ENCODE measurements around the gene GNE. TPM values are rescaled to one million over a fixed set of nuclear protein-coding genes. Genes with fewer than 3 reads are reported as not detected.

GNE gene
- polyA plus RNA-seq, 1 donor: 11.4 TPM

DNA sequence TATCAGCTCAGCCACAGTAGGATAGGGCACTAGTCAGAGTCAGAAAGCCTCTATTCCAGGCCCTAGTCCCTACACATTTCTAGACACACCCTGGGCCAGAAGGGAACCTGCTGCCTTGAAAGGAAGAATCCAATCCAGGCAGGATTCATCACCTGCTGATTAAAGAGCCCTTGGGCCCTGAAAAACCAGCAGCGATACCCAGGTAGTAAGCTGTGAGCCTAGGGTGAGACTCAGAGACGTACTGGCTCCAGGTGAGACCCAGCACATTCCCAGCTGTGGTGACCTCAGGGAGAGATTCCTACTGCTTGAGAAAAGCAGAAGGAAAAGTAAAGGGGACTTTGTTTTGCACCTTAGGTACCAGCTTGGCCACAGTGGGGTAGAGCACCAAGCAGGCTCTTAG, 84.4 kb downstream of the GNE start:
- Histone ChIP-seq H3K4me1 (ENCODE audit: control insufficient read depth, insufficient read depth, low read length) (no peaks in the 10 kb centered on the region), H3K9me3 (ENCODE audit: control insufficient read depth, low read depth, low read length) (no peaks in the 10 kb centered on the region), H3K27me3 (ENCODE audit: control insufficient read depth, insufficient read depth, low read length) (no peaks in the 10 kb centered on the region), H3K36me3 (ENCODE audit: control insufficient read depth, insufficient read depth, low read length) (no peaks in the 10 kb centered on the region), H3K4me3 (ENCODE audit: low read length) (no peak overlapping the region), H3K27ac (ENCODE audit: low read length) (no peak overlapping the region)
- DNase-seq: no peak
- no CpG with 5 or more reads among the region's 2 CpGs for WGBS (ENCODE audit: insufficient coverage, low lambda C conversion rate)

DNA sequence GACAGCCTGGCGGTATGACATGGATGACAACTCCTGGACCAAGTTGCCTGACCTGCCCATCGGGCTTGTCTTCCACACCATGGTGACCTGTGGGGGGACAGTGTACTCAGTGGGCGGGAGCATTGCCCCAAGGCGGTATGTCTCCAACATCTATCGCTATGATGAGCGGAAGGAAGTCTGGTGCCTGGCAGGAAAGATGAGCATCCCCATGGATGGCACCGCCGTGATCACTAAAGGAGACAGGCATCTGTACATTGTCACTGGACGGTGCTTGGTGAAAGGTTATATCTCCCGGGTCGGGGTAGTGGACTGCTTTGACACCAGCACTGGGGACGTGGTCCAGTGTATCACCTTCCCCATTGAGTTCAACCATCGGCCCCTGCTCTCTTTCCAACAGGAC, 87.7 kb downstream of the GNE start:
- Histone ChIP-seq H3K36me3 (ENCODE audit: control insufficient read depth, insufficient read depth, low read length) (no peaks in the 10 kb centered on the region), H3K4me1 (ENCODE audit: control insufficient read depth, insufficient read depth, low read length) (peaks cover 3% of the 10 kb centered on the region), H3K27me3 (ENCODE audit: control insufficient read depth, insufficient read depth, low read length) (peaks cover 2% of the 10 kb centered on the region), H3K9me3 (ENCODE audit: control insufficient read depth, low read depth, low read length) (no peaks in the 10 kb centered on the region), H3K27ac (ENCODE audit: low read length) (no peak overlapping the region), H3K4me3 (ENCODE audit: low read length) (no peak overlapping the region)
- DNase-seq: no peak
- 100% methylated on average over 3 of the region's 13 CpGs for WGBS (ENCODE audit: insufficient coverage, low lambda C conversion rate)

DNA sequence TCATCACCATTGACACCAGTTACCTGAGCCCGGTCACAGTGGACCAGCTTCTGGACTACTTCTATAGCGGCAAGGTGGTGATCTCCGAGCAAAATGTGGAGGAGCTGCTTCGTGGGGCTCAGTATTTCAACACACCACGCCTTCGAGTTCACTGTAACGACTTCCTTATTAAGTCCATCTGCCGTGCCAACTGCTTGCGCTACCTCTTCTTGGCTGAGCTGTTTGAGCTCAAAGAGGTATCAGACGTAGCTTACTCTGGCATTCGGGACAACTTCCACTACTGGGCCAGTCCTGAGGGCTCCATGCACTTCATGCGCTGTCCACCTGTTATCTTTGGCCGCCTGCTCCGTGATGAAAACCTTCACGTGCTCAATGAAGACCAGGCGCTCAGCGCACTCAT, 88.5 kb downstream of the GNE start:
- no peak for DNase-seq
- Histone ChIP-seq H3K4me3 (ENCODE audit: low read length) (no peak overlapping the region), H3K36me3 (ENCODE audit: control insufficient read depth, insufficient read depth, low read length) (no peaks in the 10 kb centered on the region), H3K27me3 (ENCODE audit: control insufficient read depth, insufficient read depth, low read length) (peaks cover 2% of the 10 kb centered on the region), H3K4me1 (ENCODE audit: control insufficient read depth, insufficient read depth, low read length) (peaks cover 3% of the 10 kb centered on the region), H3K9me3 (ENCODE audit: control insufficient read depth, low read depth, low read length) (no peaks in the 10 kb centered on the region), H3K27ac (ENCODE audit: low read length) (no peak overlapping the region)
- WGBS (ENCODE audit: insufficient coverage, low lambda C conversion rate): 80% methylated on average over 1 of the region's 17 CpGs

DNA sequence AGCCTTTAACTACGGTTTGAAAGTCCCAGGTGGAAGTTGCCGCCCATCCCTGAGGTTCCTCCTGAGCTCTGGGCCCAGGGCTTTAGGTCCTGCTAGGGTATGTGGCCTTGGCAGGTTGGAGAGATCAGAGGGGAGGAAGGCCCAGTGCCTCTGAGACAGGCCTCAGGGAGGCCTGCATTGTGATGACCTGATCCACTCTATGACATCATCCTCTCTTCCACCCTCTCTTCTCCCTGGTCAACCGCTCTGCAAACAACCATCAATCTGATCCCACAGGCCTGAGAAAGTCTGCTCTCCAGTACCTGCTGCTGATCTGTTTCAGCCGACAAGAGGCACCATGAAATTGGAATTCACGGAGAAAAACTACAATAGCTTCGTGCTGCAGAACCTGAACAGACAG, 89.1 kb downstream of the GNE start, which contains the start of gene CCIN:
Gene CCIN, plus strand, starts transcription at position 223 of the 400 bp plus-strand sequence. Its CDS starts 115 bp downstream, at position 338.
- peaks cover 2% of the 10 kb centered on the region for H3K27me3 ChIP-seq (ENCODE audit: control insufficient read depth, insufficient read depth, low read length)
- no peak within 1 kb of the TSS for H3K27ac ChIP-seq (ENCODE audit: low read length)
- no peak for DNase-seq
- no peaks in the 10 kb centered on the region for H3K36me3 ChIP-seq (ENCODE audit: control insufficient read depth, insufficient read depth, low read length)
- peaks cover 3% of the 10 kb centered on the region for H3K4me1 ChIP-seq (ENCODE audit: control insufficient read depth, insufficient read depth, low read length)
- no CpG with 5 or more reads among the region's 6 CpGs for WGBS (ENCODE audit: insufficient coverage, low lambda C conversion rate)
- no peak within 1 kb of the TSS for H3K4me3 ChIP-seq (ENCODE audit: low read length)
- no peaks in the 10 kb centered on the region for H3K9me3 ChIP-seq (ENCODE audit: control insufficient read depth, low read depth, low read length)

DNA sequence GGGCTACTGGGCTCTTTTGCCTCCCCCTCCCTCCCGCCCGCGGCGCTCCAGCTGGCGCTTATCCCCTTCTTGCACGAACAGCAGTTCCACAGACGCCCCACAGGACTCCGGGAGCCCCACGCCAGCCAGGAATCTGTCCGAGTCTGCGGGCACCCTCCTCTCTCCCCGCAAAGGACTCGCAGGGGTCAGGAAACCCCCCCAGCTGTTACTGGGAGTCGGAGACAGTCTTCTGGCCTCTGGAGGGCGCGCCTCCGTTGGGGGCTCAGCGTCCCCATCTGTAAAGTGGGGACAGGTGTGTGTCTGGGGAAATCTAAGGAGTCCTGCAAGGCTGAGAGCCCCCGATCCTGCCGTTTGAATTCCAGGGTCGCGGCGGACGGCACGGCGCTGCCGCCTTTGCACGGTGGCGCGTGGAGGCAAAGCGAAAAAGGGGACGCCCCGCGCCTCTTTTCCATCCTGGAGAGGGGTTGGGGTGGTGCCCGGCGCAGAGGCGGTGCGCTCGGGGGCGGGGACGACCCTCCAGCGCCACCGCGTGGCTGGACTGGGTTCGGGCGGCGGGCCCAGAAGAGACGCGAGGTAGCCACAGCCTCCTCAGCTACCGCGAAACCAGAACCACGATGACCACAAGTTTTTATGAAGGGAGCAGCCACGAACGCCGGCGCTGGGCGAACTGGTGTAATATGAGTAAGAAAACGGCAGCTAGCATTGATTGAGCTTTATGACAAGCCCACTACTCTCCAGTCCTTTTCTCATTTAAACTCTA, 91.9 kb downstream of the GNE start:
- WGBS (ENCODE audit: insufficient coverage, low lambda C conversion rate): no CpG with 5 or more reads among the region's 58 CpGs
- Histone ChIP-seq H3K27ac (ENCODE audit: low read length) (no peak overlapping the region), H3K9me3 (ENCODE audit: control insufficient read depth, low read depth, low read length) (no peaks in the 10 kb centered on the region), H3K4me3 (ENCODE audit: low read length) (peak overlapping the region; percentile 41), H3K4me1 (ENCODE audit: control insufficient read depth, insufficient read depth, low read length) (peaks cover 11% of the 10 kb centered on the region), H3K27me3 (ENCODE audit: control insufficient read depth, insufficient read depth, low read length) (peaks cover 2% of the 10 kb centered on the region), H3K36me3 (ENCODE audit: control insufficient read depth, insufficient read depth, low read length) (no peaks in the 10 kb centered on the region)
- peak; percentile 56 to 67 for DNase-seq

DNA sequence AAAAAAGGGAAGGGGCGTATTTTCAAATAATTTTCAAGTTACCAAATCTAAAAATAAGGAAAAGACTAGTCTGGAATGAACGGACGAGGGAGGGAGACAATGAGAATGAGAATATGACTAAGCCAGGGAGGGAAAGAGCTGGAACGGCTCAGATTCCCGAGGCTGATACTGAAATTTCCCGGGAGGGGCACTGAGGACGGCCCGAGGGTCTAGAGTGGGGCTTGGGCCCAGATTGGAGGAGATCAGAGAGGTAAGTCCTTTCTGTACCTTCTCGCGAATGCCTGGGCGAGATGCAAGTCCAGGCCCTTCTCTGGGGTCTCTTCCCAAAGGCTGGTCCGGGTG, 92.5 kb downstream of the GNE start:
- H3K4me1 ChIP-seq (ENCODE audit: control insufficient read depth, insufficient read depth, low read length): peaks cover 11% of the 10 kb centered on the region
- DNase-seq: no peak
- H3K27ac ChIP-seq (ENCODE audit: low read length): no peak overlapping the region
- no peaks in the 10 kb centered on the region for H3K36me3 ChIP-seq (ENCODE audit: control insufficient read depth, insufficient read depth, low read length)
- 80% methylated on average over 2 of the region's 12 CpGs for WGBS (ENCODE audit: insufficient coverage, low lambda C conversion rate)
- H3K9me3 ChIP-seq (ENCODE audit: control insufficient read depth, low read depth, low read length): no peaks in the 10 kb centered on the region
- no peak overlapping the region for H3K4me3 ChIP-seq (ENCODE audit: low read length)
- H3K27me3 ChIP-seq (ENCODE audit: control insufficient read depth, insufficient read depth, low read length): peaks cover 2% of the 10 kb centered on the region

DNA sequence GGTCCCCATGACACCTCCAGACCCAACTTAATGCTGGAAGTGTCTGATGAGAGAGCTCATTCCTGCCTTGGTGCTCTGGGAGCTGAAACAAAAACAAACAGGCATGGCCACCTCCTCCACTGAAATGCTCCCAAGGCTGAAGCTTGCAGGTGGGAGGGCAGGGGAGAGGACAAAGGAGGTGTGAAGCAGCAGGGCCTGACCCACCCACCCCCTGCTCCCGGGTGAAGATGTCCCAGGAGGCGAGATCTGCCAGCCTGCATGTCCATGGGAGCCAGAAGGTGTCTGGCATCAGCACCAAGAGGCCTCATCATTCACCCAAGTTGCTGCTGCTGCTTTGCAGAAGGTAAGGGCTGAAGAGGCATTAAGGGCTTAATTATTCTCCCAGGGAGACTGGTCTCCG, 93.3 kb downstream of the GNE start:
- peaks cover 11% of the 10 kb centered on the region for H3K4me1 ChIP-seq (ENCODE audit: control insufficient read depth, insufficient read depth, low read length)
- WGBS (ENCODE audit: insufficient coverage, low lambda C conversion rate): no CpG with 5 or more reads among the region's 3 CpGs
- no peak for DNase-seq

More for the DNA sequence above, 93.3 kb downstream of the GNE start:
- no peaks in the 10 kb centered on the region for H3K9me3 ChIP-seq (ENCODE audit: control insufficient read depth, low read depth, low read length)
- H3K36me3 ChIP-seq (ENCODE audit: control insufficient read depth, insufficient read depth, low read length): no peaks in the 10 kb centered on the region
- peaks cover 2% of the 10 kb centered on the region for H3K27me3 ChIP-seq (ENCODE audit: control insufficient read depth, insufficient read depth, low read length)
- H3K4me3 ChIP-seq (ENCODE audit: low read length): no peak overlapping the region
- H3K27ac ChIP-seq (ENCODE audit: low read length): no peak overlapping the region

Other genes starting within 250 kb of the GNE start
- 9.1 TPM for gene RECK, start 221.5 kb downstream of the GNE start, polyA plus RNA-seq
- 29.1 TPM for gene GLIPR2, start 121.7 kb downstream of the GNE start, polyA plus RNA-seq
- 0.07 TPM for gene CCIN, start 89.1 kb downstream of the GNE start, polyA plus RNA-seq
- gene CLTA, start 67.5 kb downstream of the GNE start, polyA plus RNA-seq: 252 TPM
- 24.4 TPM for gene RNF38, start 141.8 kb upstream of the GNE start, polyA plus RNA-seq